Cardiac fibroblast (primary cell): ENCODE measurements around the gene TEDC1.

Experiments
- DNase-seq, 2 donors: peaks; one replicate each; pipeline versions ENCODE4 v3.0.0 to v3.0.0-alpha.2; 2010; ENCODE audit warnings: low read depth in 2 of 2
- H3K4me3 ChIP-seq, 2 donors: replicated peaks in 1 of 2; 1 replicate in 1 of 2; 2 replicates in 1 of 2; pipeline ENCODE4 v1.5.1; 2011; ENCODE audit warnings: low read depth in 2 of 2, low read length in 2 of 2, mild to moderate bottlenecking in 2 of 2, moderate library complexity in 1 of 2
- CTCF ChIP-seq: IDR thresholded peaks from one replicate; pipeline ENCODE4 v1.5.1; 2011; ENCODE audit warnings: low read depth, mild to moderate bottlenecking, low read length, inconsistent platforms

The TEDC1 gene

GRCh38 chr14:105474483-105475268 is 16.4 kb upstream of the TEDC1 start, which contains the start of gene CRIP2:
Gene CRIP2 (plus strand): TSS chr14:105474821. CDS start chr14:105474863, 42 bp downstream.
- no peak for TF ChIP-seq CTCF
- DNase-seq: peak; percentile 33 to 57
- H3K4me3 ChIP-seq: peak within 1 kb of the TSS; percentile 72 to 77

- DNase-seq: peak; percentile 64 to 79
- peak overlapping the region; percentile 72 to 77 for H3K4me3 ChIP-seq
- TF ChIP-seq CTCF: no peak
Observed at GRCh38 chr14:105475269-105476096, 15.6 kb upstream of the TEDC1 start.

- H3K4me3 ChIP-seq: peak overlapping the region; percentile 72 to 77
- no peak for TF ChIP-seq CTCF
- peak; percentile 51 to 76 for DNase-seq
Observed at GRCh38 chr14:105476097-105476830, 14.8 kb upstream of the TEDC1 start.

GRCh38 chr14:105476831-105477659 is 14.0 kb upstream of the TEDC1 start:
- no peak for DNase-seq
- H3K4me3 ChIP-seq: peak overlapping the region; percentile 72 to 77
- TF ChIP-seq CTCF: no peak

- H3K4me3 ChIP-seq: peak overlapping the region in 1 of 2 donors; percentile 72
- no peak for TF ChIP-seq CTCF
- DNase-seq: no peak
Observed at GRCh38 chr14:105477660-105478397, 13.2 kb upstream of the TEDC1 start.
